HL-60 (cell line): ENCODE data around the gene PIGP.

Experiments
- DNase-seq, 2 experiments: peaks; one replicate each; pipeline ENCODE4 v3.0.0-alpha.2; 2010 to 2020; ENCODE audit warnings: low read depth in 1 of 2, low spot score in 1 of 2
- H3K27ac ChIP-seq: fragments of 250-450 bp; sonication (Bioruptor Pico); replicated peaks from 2 replicates; pipeline ENCODE4 v1.5.1; 2020; ENCODE audit warnings: mild to moderate bottlenecking, moderate library complexity
- H3K27me3 ChIP-seq: fragments of 250-450 bp; sonication (Bioruptor Pico); 2 replicates; pipeline ENCODE4 v1.5.1; 2021; ENCODE audit warnings: mild to moderate bottlenecking, moderate library complexity; ENCODE audit not compliant: insufficient read depth, poor library complexity, severe bottlenecking
- H3K4me3 ChIP-seq: replicated peaks from 2 replicates; pipeline ENCODE4 v1.5.1; 2011; ENCODE audit warnings: mild to moderate bottlenecking, control low read depth, low read length; ENCODE audit not compliant: insufficient read depth
- GABPA ChIP-seq: IDR thresholded peaks from 2 replicates; pipeline ENCODE4 v1.6.1; 2012; ENCODE audit warnings: low read depth
- POLR2AphosphoS5 ChIP-seq: IDR thresholded peaks from 2 replicates; pipeline ENCODE4 v1.6.1; 2012; ENCODE audit warnings: low read depth
- REST ChIP-seq: IDR thresholded peaks from 2 replicates; pipeline ENCODE4 v1.6.1; 2012; ENCODE audit warnings: low read depth; ENCODE audit not compliant: insufficient replicate concordance
- SPI1 ChIP-seq: IDR thresholded peaks from 2 replicates; pipeline ENCODE4 v1.6.1; 2012; ENCODE audit warnings: low read depth, mild to moderate bottlenecking, borderline replicate concordance
- TF ChIP-seq, protein P1 (sequence below): IDR thresholded peaks from one replicate; pipeline ENCODE4 v1.5.1; 2011; ENCODE audit warnings: low read length, control low read depth, inconsistent platforms; ENCODE audit not compliant: insufficient read depth

The PIGP gene

DNA sequence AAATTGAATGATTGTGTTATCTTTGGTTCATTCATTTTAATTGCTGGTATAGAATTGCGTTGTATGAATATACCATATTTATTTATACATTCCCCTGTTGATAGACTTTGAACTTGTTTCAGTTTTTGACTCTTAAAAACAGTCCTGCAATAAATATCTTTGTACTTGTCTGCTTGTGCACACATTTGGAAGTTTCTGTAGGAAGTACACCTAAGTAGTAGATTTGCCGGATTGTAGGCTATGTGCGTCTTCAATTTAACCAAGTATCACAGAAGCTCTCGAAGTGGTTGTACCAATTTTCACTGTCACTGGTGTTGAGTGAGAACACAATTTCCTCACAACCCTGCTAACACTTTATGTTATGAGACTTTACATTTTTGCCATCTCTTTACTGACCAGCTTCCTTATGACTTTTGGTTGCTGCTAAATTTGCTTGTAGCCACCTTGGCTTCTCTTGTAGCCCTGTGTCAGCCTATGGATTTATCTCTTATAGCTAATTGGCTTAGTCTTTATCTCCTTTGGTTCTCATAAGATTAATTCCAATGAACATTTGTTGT, 2.4 kb upstream of the PIGP start:
- no peak overlapping the region for H3K4me3 ChIP-seq
- TF ChIP-seq, protein P1, sequence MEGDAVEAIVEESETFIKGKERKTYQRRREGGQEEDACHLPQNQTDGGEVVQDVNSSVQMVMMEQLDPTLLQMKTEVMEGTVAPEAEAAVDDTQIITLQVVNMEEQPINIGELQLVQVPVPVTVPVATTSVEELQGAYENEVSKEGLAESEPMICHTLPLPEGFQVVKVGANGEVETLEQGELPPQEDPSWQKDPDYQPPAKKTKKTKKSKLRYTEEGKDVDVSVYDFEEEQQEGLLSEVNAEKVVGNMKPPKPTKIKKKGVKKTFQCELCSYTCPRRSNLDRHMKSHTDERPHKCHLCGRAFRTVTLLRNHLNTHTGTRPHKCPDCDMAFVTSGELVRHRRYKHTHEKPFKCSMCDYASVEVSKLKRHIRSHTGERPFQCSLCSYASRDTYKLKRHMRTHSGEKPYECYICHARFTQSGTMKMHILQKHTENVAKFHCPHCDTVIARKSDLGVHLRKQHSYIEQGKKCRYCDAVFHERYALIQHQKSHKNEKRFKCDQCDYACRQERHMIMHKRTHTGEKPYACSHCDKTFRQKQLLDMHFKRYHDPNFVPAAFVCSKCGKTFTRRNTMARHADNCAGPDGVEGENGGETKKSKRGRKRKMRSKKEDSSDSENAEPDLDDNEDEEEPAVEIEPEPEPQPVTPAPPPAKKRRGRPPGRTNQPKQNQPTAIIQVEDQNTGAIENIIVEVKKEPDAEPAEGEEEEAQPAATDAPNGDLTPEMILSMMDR = no peak
- TF ChIP-seq GABPA (no peak), POLR2AphosphoS5 (no peak), SPI1 (no peak), REST (no peak)
- H3K27me3 ChIP-seq = no peaks in the 10 kb centered on the region
- DNase-seq = no peak
- no peak overlapping the region for H3K27ac ChIP-seq

DNA sequence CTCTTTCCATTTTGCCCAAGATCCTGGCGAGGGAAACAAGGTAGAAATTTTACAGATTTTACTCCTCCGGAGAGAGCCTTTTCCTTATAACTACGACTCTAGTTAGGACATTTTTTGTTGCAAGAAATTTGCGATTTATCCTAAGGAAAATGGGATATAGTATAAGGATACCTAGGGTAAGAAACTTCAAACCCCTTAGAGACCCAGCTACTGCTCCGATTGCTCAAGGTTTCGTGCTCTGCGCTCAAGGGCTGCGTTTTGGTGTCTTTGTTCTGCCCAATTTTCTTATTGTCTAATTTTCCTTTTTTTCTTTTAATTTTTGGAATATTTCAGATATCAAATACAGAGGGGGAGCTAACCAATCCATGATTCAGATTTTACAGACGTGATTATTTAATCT, 1.7 kb upstream of the PIGP start:
- Histone ChIP-seq H3K4me3 (peak overlapping the region; percentile 72), H3K27ac (peak overlapping the region; percentile 85), H3K27me3 (no peaks in the 10 kb centered on the region)
- TF ChIP-seq SPI1 (no peak), POLR2AphosphoS5 (no peak), GABPA (no peak), REST (no peak)
- TF ChIP-seq, protein P1 = no peak
- no peak for DNase-seq

DNA sequence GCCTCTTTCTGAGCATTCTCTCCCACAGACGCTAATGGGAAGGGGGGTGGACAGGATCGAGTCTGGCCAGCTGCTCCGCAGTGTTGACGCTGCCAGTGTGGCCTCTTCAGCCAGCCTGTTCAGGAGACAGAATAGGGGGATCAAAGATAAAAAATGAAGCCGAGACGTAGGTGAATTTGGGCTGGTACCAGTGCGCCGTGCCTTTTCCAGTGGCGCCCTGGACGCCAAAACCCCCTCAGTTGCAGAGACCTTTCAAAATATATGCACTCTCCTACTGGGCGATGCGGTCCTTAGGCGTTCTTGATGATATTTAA, 1.3 kb upstream of the PIGP start:
- Histone ChIP-seq H3K27ac (peak overlapping the region; percentile 85), H3K4me3 (peak overlapping the region; percentile 72), H3K27me3 (no peaks in the 10 kb centered on the region)
- no peak for TF ChIP-seq SPI1
- TF ChIP-seq POLR2AphosphoS5 = no peak
- TF ChIP-seq, protein P1 = no peak
- TF ChIP-seq REST = no peak
- DNase-seq = peak in 1 of 2 experiments; percentile 12
